GM12878 (cell line): ENCODE data around the gene CA7. TPM values are rescaled to one million over a fixed set of nuclear protein-coding genes. Genes with fewer than 3 reads are reported as not detected.

Experiments used
- ATAC-seq: fragments of 200-7000 bp; cut with Tn5 transposase; 3 replicates; pipeline ENCODE4 v1.9.1; 2020; ENCODE audit warnings: mild to moderate bottlenecking, moderate library complexity
- BruUV-seq: library from RNA; stranded (reverse); fragments of 400-500 nt; replicated peaks from 2 replicates; lab custom pipeline; 2021; lab: Mats Ljungman, UMichigan
- CTCF ChIA-PET: fragments of 300-600 bp; sonication (Branson Sonifier 250); formaldehyde crosslinking; extraction: SDS; loops from one replicate; lab custom pipeline; 2021; ENCODE audit warnings: inconsistent platforms; lab: Yijun Ruan, JAX
- POLR2A ChIA-PET: fragments of 350-600 bp; formaldehyde crosslinking; extraction: SDS; loops from one replicate; lab custom pipeline; 2021; ENCODE audit warnings: inconsistent platforms; lab: Charles Lee
- RAD21 ChIA-PET: fragments of 300-600 bp; sonication (Branson Sonifier 250); formaldehyde crosslinking; loops from one replicate; lab custom pipeline; 2023; ENCODE audit warnings: antibody characterized with exemption; ENCODE audit not compliant: unreplicated experiment; lab: Charles Lee
- SMC1A ChIA-PET: fragments of 300-600 bp; sonication (Branson Sonifier 250); formaldehyde crosslinking; loops from one replicate; lab custom pipeline; 2023; ENCODE audit not compliant: unreplicated experiment, uncharacterized antibody; lab: Charles Lee
- DNase-seq: peaks from one replicate; pipeline ENCODE4 v3.0.0-alpha.2; 2011; ENCODE audit warnings: low read depth, low spot score
- FAIRE-seq: peaks from 3 replicates; lab custom pipeline; 2011; peaks lifted over from hg19 to GRCh38; lab: Jason Lieb, UNC
- H2AFZ ChIP-seq: 2 replicates; pipeline ENCODE4 v1.6.0; 2011; ENCODE audit warnings: low read depth, low read length, control low read depth; ENCODE audit not compliant: control insufficient read depth
- H3K27ac ChIP-seq: 2 replicates; pipeline ENCODE4 v1.5.1; 2011; ENCODE audit warnings: control low read depth; ENCODE audit not compliant: control insufficient read depth, insufficient read depth
- H3K27me3 ChIP-seq, 2 experiments: replicated peaks in 1 of 2; 2 replicates each; pipeline versions ENCODE4 v1.6.0 to v1.6.1; 2011; ENCODE audit warnings: low read length in 1 of 2; ENCODE audit not compliant: control insufficient read depth in 2 of 2, insufficient read depth in 2 of 2
- H3K36me3 ChIP-seq, 2 experiments: 2 replicates each; pipeline ENCODE4 v1.5.1; 2011; ENCODE audit warnings: low read length in 1 of 2; ENCODE audit not compliant: control insufficient read depth in 2 of 2, insufficient read depth in 2 of 2
- H3K4me1 ChIP-seq: 2 replicates; pipeline ENCODE4 v1.6.1; 2011; ENCODE audit warnings: mild to moderate bottlenecking, low read length, moderate library complexity, mixed read lengths; ENCODE audit not compliant: control insufficient read depth, insufficient read depth
- H3K4me2 ChIP-seq: 2 replicates; pipeline ENCODE4 v1.6.0; 2011; ENCODE audit warnings: control low read depth; ENCODE audit not compliant: control insufficient read depth, insufficient read depth
- H3K4me3 ChIP-seq: fragments of 200-600 bp; sonication (generic); 2 replicates; pipeline ENCODE4 v1.5.1; 2016
- H3K79me2 ChIP-seq: 2 replicates; pipeline ENCODE4 v1.6.0; 2011; ENCODE audit warnings: low read length; ENCODE audit not compliant: control insufficient read depth, insufficient read depth
- H3K9ac ChIP-seq: 2 replicates; pipeline ENCODE4 v1.8.0; 2011; ENCODE audit warnings: low read length, control low read depth, mixed read lengths; ENCODE audit not compliant: control insufficient read depth, insufficient read depth
- H3K9me3 ChIP-seq: replicated peaks from 3 replicates; pipeline ENCODE4 v1.5.1; 2011; ENCODE audit warnings: mild to moderate bottlenecking, low read length; ENCODE audit not compliant: control insufficient read depth, insufficient read depth
- H4K20me1 ChIP-seq: 2 replicates; pipeline ENCODE4 v1.6.0; 2011; ENCODE audit not compliant: control insufficient read depth, insufficient read depth
- CHD4 ChIP-seq: fragments of 200-600 bp; sonication (generic); IDR thresholded peaks from 2 replicates; pipeline ENCODE4 v1.6.1; 2016; ENCODE audit warnings: mild to moderate bottlenecking
- EP300 ChIP-seq, 2 experiments: fragments of 150-350 bp in 1 of 2; IDR thresholded peaks; 2 replicates each; pipeline ENCODE4 v1.6.1; 2011 to 2012; ENCODE audit warnings: low read depth in 2 of 2, low read length in 2 of 2, borderline replicate concordance in 1 of 2, improper control_type of control experiment in 1 of 2, inconsistent platforms in 1 of 2; ENCODE audit not compliant: control insufficient read depth in 1 of 2
- JUND ChIP-seq: IDR thresholded peaks from 2 replicates; pipeline ENCODE4 v1.6.1; 2012; ENCODE audit warnings: low read depth, mild to moderate bottlenecking, low read length, improper control_type of control experiment, moderate library complexity
- KLF5 ChIP-seq: fragments of 450-650 bp; IDR thresholded peaks from 2 replicates; pipeline ENCODE4 v1.6.1; 2014; ENCODE audit warnings: mild to moderate bottlenecking; ENCODE audit not compliant: partially characterized antibody
- RAD21 ChIP-seq: IDR thresholded peaks from 2 replicates; pipeline ENCODE4 v1.6.1; 2011; ENCODE audit warnings: mild to moderate bottlenecking, low read depth, low read length, moderate library complexity; ENCODE audit not compliant: insufficient read depth
- TBL1XR1 ChIP-seq: IDR thresholded peaks from 2 replicates; pipeline ENCODE4 v1.6.1; 2012; ENCODE audit warnings: low read depth, low read length, improper control_type of control experiment
- YBX1 ChIP-seq: fragments of 450-650 bp; IDR thresholded peaks from 2 replicates; pipeline ENCODE4 v1.6.1; 2016; ENCODE audit warnings: antibody characterized with exemption
- ZZZ3 ChIP-seq: IDR thresholded peaks from 2 replicates; pipeline ENCODE4 v1.6.1; 2011; ENCODE audit warnings: low read depth; ENCODE audit not compliant: control insufficient read depth, insufficient read length
- WGBS: methylation state at CpG from one replicate; pipeline ENCODE4 v1.1.6; 2016; ENCODE audit warnings: low lambda C conversion rate; ENCODE audit not compliant: insufficient replicate concordance, insufficient coverage; ENCODE audit errors: missing lambda C conversion rate; 5-methylcytosine and 5-hydroxymethylcytosine counted together
- in situ Hi-C: fragments of 300-500 bp; cut with MboI; formaldehyde crosslinking; loops from 9 replicates; pipeline ENCODE4 v1.14.3; 2018; ENCODE audit warnings: mixed read lengths
- intact Hi-C: fragments of 100-400 bp; cut with micrococcal nuclease; formaldehyde crosslinking; loops from one replicate; pipeline ENCODE4 v1.14.2; 2022; ENCODE audit not compliant: unreplicated experiment
- polyA plus RNA-seq, 11 experiments: library from polyadenylated mRNA; depleted of rRNA in 4 of 11; unstranded in 6 of 11; stranded (reverse) in 5 of 11; fragments of >200 nt; fragmentation: Nextera tagmentation in 4 of 11; fragmentation: Illumina TruSeq in 1 of 11; extraction: Ambion mirVana in 4 of 11; extraction: Trizol in 1 of 11; gene quantifications; 1 replicate in 1 of 11; 2 replicates in 10 of 11; pipeline versions ENCODE4 v1.2.1 to v1.2.3, GENCODE V29; 2011 to 2016; ENCODE audit warnings: inconsistent platforms in 2 of 11, missing spikeins in 2 of 11, low read depth in 1 of 11
- total RNA-seq, 4 experiments: library from RNA; depleted of rRNA in 3 of 4; stranded (reverse); fragments of >200 nt in 3 of 4; fragmentation: Illumina TruSeq in 1 of 4; extraction: Trizol in 1 of 4; gene quantifications; 2 replicates each; pipeline versions ENCODE4 v1.2.1 to v1.2.3, GENCODE V29; 2013 to 2021

CA7 gene
- total and polyA plus RNA-seq, 10 of the 15 experiments (the other 5 are each of a cell fraction or from before 2014, with no cell fraction given): 0.04 TPM; not detected in 9

- intact Hi-C loops: no loop called here
- SMC1A ChIA-PET: interaction anchor here (1.3 kb wide), 1 partner anchor 9 kb away, joined by 4 read pairs; no protein-coding TSS in a partner anchor
- no peak for DNase-seq
- no peak for TF ChIP-seq YBX1
- TF ChIP-seq CHD4: no peak
- TF ChIP-seq TBL1XR1: no peak
- TF ChIP-seq ZZZ3: no peak
- no peak for TF ChIP-seq RAD21
- TF ChIP-seq JUND: no peak
- no peak for TF ChIP-seq EP300 (IDR thresholded peaks at IDR 0.05; ENCODE audit: borderline replicate concordance in 1 of 2, control insufficient read depth in 1 of 2, low read depth in 2 of 2, low read length in 2 of 2)
- TF ChIP-seq KLF5: no peak
- H3K4me3 ChIP-seq: no peak overlapping the region
- H4K20me1 ChIP-seq: no peaks in the 10 kb centered on the region
- H2AFZ ChIP-seq: no peak overlapping the region
- H3K4me2 ChIP-seq: no peak overlapping the region
- WGBS: 98% methylated on average over 2 of the region's 2 CpGs
- no peak for ATAC-seq
- H3K27me3 ChIP-seq: no peaks in the 10 kb centered on the region
- no peak for FAIRE-seq
- CTCF ChIA-PET: interaction anchor here (0.6 to 5.2 kb wide), 5 partner anchors 8 to 302 kb away, joined by 3 to 34 read pairs (median 3); partner anchors contain the start of gene CDH16
- RAD21 ChIA-PET: interaction anchor here (1.3 kb wide), 1 partner anchor 9 kb away, joined by 4 read pairs; no protein-coding TSS in a partner anchor
- peaks cover 5% of the 10 kb centered on the region for H3K79me2 ChIP-seq
- no peak overlapping the region for H3K9ac ChIP-seq
- no peaks in the 10 kb centered on the region for H3K9me3 ChIP-seq
- BruUV-seq: no TSS peak
- H3K27ac ChIP-seq: no peak overlapping the region
- H3K36me3 ChIP-seq: peaks cover 3 to 5% of the 10 kb centered on the region in 2 experiments
- no peaks in the 10 kb centered on the region; the same call in 1 of the 2 replicates for H3K4me1 ChIP-seq
- in situ Hi-C loops: no loop called here
- POLR2A ChIA-PET: interaction anchor here (0.6 kb wide), 2 partner anchors 139 to 145 kb away, joined by 3 read pairs; no protein-coding TSS in a partner anchor
These were observed 42.1 kb downstream of the CA7 start for GRCh38 chr16:66886321-66886720.
